ENCODE data around the gene PIK3R5.
"Not testable (repeated sequence)": the region's sequence is repeated elsewhere in the genome, so short reads cannot be mapped to it uniquely, and the experiment has no call there.

Gene PIK3R5

GRCh38 chr17:8894202-8894671 is 71.3 kb downstream of the PIK3R5 start:
- DNase-seq = no peak

- DNase-seq = no peak
Observed at GRCh38 chr17:8893621-8894201, 71.8 kb downstream of the PIK3R5 start.

GRCh38 chr17:8893059-8893458 is 72.4 kb downstream of the PIK3R5 start:
- DNase-seq = no peak

GRCh38 chr17:8892338-8892690 is 73.2 kb downstream of the PIK3R5 start:
- DNase-seq = no peak

GRCh38 chr17:8890671-8891070 is 74.8 kb downstream of the PIK3R5 start:
- no peak for DNase-seq

DNA sequence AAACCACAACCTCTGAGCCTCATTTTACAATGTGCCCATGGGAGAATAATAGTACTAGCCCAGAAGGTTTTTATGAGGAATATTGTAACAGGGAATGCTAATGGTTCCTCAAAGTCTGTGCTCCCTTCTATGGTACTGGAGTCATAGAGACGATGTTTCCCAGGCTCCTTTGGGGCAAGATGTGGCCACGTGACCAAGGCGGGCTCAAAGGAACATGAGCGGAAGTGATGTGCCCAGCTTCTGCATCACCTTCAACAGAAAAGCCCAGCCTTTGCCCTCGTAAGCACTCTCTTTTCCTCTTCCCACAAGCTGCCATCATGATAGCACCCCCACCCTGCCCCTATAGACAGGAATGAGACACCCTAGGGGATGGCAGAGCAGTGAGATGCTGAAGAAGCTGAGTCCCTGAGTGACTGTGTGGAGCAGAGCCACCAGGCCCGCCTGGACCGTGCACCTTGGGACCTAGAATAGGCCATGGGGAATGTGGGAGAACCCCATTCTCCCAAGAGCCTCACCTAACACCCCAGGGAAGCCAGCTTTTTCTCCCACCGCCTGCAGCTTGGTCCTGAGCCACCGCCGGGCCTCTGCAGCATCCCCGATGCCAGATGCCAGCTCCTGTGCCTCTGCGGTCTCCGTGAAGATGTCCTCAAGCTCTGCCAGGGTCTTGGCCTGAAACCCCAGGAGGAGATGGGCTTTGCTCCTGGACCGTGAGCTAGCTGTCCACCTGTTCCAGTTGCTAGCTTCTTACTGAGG is 75.9 kb downstream of the PIK3R5 start:
- DNase-seq = no peak

DNA sequence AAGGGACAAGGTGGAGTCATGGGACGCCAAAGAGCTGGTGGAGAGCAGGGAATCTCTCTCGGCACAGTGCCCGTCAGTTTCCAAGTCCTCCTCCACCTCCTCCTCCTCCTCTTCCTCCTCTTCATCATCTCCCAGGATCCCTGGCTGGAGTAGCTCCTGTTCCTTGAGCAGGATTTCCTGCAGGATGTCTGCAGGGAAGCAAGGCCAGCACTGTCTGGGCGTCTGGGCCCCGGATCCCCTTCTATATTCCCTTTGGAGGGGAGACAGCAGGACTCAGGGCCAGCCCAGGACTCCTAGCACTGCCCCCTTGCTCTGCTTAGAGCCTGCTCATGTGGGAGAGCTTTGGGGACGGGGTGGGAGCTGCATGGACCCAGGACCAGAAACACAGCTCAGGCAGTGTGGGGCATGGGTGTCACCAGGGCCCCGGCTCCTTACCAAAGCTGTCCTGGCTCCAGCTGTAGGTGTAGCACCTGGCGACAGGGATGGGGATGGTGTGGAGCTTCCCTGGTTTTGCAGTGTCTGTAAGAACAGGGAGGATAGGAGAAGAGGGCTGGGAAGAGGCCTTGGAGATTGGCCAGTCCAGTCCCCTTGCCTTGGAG is 76.7 kb downstream of the PIK3R5 start:
- no peak for DNase-seq

DNA sequence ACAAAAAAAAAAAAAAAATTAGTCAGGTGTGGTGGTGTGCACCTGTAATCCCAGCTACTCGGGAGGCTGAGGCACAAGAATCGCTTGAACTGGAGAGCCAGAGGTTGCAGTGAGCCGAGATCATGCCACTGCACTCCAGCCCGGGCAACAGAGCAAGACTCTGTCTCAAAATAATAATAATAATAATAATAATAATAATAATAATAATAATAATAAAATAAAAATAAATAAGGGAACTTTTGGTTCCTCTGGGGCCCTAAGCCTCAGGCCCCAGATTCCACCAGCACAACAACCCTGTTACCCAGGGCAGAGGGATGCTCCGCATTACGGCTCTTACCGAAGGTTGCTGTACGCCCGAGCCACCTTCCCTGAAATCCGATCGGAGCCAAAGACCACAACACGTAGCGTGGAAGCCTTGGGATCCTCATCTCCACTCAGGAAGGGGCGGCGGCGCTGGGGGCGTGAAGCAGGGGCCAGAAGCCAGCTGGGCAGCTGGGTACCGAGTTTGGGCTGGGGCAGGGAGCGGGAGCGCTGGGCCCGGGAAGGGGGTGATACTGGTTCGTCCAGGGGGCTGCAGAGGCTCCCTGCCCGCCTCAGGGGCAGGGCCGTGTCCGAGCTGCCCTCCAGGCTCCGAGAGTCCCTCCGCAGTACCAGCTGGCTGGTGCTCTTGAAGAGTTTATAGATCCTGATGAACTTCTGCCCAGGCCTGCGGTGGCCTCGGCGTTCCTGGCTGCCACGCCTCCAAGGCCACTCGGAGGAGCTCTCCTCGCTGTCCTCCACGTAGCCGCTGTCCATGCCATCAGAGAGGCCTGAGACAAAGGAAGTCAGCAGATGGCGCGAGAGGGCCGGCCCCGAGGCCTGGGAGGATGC is 77.4 kb downstream of the PIK3R5 start:
- no peak for DNase-seq

GRCh38 chr17:8887301-8887700 is 78.2 kb downstream of the PIK3R5 start:
- no peak for DNase-seq

DNA sequence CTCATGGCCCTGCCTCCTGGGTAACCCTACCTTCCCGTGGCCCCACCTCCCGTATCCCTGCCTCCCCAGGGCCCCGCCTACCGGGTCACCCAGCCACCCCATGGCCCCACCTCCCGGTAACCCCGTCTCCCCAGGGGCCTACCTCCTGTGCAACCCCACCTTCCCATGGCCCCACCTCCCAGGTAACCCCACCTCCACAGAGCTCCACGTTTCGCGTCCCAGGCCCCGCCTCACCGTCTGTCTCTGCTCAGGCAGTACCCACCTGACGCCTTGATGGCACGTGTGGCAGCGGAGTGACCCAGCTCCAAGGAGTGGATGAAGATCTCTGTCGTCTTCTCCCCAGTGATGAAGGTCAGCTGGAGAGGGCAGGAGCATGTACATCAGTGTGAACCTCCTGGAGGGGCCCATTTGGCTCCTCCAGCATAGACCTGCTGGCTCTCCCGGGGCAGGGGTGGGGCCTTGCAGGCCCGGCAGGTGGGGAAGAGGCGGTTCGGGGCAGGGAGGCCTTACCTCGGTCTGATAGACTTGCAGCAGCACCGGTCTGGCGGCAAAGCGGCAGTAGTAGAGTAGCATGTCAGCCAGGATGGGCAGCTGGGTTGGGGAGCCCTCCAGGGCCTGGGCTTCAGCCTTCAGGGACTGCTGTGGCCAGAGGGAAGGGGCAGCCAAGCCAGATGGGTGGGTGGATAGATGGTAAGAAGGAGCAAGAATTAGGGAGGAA is 79.4 kb downstream of the PIK3R5 start:
- no peak for DNase-seq

- not testable (repeated sequence) for DNase-seq
Observed at GRCh38 chr17:8885163-8885966, 80.1 kb downstream of the PIK3R5 start.

DNA sequence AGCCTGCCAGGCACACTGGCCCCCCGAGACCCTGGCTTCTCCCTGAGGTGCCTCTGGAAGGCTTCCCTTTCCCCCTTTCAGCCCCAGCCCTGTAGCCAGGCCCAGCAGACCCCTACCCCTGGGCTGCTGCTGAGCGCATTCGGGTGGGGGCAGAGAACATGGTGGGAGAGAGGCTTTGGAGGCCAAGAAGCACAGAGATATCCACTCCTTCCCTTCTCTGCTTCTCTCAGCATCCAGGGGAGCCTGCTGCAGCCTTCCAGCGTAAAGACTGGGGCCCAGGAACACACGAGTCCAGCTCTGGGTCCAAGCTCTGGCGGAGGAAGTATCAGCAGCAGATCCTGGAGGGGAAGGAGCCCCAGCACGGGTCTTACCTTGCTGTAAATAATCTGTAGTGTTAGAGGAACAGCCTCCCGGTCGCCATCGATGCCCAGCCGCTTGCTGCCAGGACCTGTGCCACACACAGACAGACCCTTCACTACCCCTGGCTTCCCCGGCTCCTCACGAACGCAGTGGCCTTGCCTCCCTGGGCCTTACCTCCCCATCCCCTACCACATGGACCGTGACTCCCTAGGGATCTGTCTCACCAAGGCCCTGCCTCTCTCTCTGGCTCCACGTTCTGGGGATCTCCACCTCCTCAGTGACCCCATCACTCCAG is 81.0 kb downstream of the PIK3R5 start:
- DNase-seq = no peak

- DNase-seq = no peak
Observed at GRCh38 chr17:8883353-8883752, 82.2 kb downstream of the PIK3R5 start.

GRCh38 chr17:8881606-8882005 is 83.9 kb downstream of the PIK3R5 start:
- no peak for DNase-seq

GRCh38 chr17:8880466-8880865 is 85.0 kb downstream of the PIK3R5 start:
- DNase-seq = no peak

DNA sequence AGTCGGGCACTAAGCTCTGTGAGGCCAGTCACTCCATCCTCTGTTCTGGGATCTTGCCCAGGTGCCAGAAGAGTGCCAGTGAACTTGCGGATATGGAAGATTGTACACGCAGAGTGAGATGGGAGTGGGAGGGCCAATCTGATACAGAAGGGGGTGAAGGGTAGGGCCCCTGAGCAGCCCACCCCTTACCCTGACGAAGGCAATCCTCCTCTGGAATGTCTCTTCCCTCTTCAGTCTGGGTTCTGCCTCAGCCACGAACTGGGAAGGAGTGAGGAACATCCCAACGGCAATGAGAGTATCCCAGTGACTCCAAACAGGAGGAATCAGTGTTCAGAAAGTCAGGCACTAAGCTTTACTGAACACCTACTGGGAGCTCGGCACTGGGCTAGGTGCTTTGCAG is 86.1 kb downstream of the PIK3R5 start:
- no peak for DNase-seq

DNA sequence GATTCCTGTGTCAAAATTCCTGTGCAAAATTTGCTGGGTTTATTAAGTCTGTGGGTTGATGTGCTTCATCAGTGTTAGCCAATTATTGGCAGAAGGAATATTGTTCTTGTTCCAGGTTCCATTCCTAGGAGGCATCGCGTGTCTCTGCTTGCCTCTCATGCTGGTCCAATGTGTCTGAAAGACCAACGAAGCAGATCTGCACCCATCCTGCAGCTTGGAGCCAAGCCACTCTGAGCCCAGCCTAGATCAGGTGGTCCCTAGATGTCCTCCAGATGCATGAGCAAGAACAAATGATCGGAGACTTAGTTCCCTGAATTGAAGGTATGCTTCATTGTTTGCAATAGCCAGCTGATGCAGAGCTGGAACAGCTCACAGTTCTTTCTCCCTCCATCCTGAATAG is 87.5 kb downstream of the PIK3R5 start:
- DNase-seq = no peak

- no peak for DNase-seq
Observed at GRCh38 chr17:8875957-8876356, 89.5 kb downstream of the PIK3R5 start.

DNA sequence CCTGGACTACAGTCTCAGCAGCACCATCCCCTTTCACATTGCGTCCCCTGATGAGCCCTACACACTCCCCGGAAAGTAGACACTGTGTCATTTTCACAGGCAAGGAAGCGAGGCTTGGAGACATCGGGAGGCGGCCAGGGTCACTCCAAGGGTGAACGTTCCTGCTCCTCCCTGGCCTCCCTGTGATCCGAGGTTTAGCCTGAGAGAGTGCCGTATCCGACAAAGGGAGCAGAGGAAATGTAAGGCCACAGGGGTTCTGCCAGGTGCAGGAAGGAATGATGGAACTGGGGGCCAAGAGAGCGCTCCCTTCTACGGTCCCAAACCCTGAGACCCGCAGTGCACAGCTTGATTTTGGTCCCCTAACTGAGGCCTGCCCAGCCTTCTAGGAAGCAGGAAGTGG is 90.1 kb downstream of the PIK3R5 start:
- DNase-seq = no peak

GRCh38 chr17:8873801-8874715 is 91.4 kb downstream of the PIK3R5 start:
- DNase-seq = no peak
